DOHH2 (cell line): ENCODE data around the gene KANK3.
"Not testable (repeated sequence)": the region's sequence is repeated elsewhere in the genome, so short reads cannot be mapped to it uniquely, and the experiment has no call there.

Experiments
- H3F3A ChIP-seq: fragments of 200-600 bp; sonication (generic), shearing (Covaris generic); 2 replicates; pipeline ENCODE4 v1.6.0; 2016; ENCODE audit warnings: antibody characterized with exemption, mild to moderate bottlenecking; ENCODE audit not compliant: control insufficient read depth, insufficient read depth
- H3K27ac ChIP-seq: fragments of 200-600 bp; sonication (generic); 2 replicates; pipeline ENCODE4 v1.5.1; 2014; ENCODE audit warnings: low read depth, mild to moderate bottlenecking, low read length, moderate library complexity
- H3K27me3 ChIP-seq: fragments of 200-600 bp; sonication (generic); 2 replicates; pipeline ENCODE4 v1.6.1; 2014; ENCODE audit warnings: mild to moderate bottlenecking, low read length, mixed read lengths; ENCODE audit not compliant: control insufficient read depth
- H3K36me3 ChIP-seq: fragments of 200-600 bp; sonication (generic); 2 replicates; pipeline ENCODE4 v1.6.1; 2014; ENCODE audit warnings: mild to moderate bottlenecking, low read length, moderate library complexity, mixed read lengths; ENCODE audit not compliant: control insufficient read depth
- H3K4me1 ChIP-seq: fragments of 200-600 bp; sonication (generic); 2 replicates; pipeline ENCODE4 v1.6.1; 2014; ENCODE audit warnings: mild to moderate bottlenecking, low read length, mixed read lengths; ENCODE audit not compliant: control insufficient read depth
- H3K4me2 ChIP-seq: fragments of 200-600 bp; sonication (generic); 2 replicates; pipeline ENCODE4 v1.6.0; 2014; ENCODE audit warnings: mild to moderate bottlenecking, low read length, moderate library complexity
- H3K4me3 ChIP-seq: fragments of 200-600 bp; sonication (generic); 2 replicates; pipeline ENCODE4 v1.5.1; 2014; ENCODE audit warnings: mild to moderate bottlenecking, low read length, mixed read lengths
- H3K79me2 ChIP-seq: fragments of 200-600 bp; sonication (generic); 2 replicates; pipeline ENCODE4 v1.6.1; 2014; ENCODE audit warnings: mild to moderate bottlenecking, low read length, mixed read lengths; ENCODE audit not compliant: control insufficient read depth
- H3K9me2 ChIP-seq: fragments of 200-600 bp; sonication (generic); replicated peaks from 2 replicates; pipeline ENCODE4 v1.6.1; 2014; ENCODE audit warnings: mild to moderate bottlenecking, low read length, mixed read lengths; ENCODE audit not compliant: control insufficient read depth
- H3K9me3 ChIP-seq: fragments of 200-600 bp; sonication (generic); 2 replicates; pipeline ENCODE4 v1.6.1; 2014; ENCODE audit warnings: antibody characterized with exemption, low read length, mixed read lengths; ENCODE audit not compliant: control insufficient read depth, insufficient read depth
- H4K20me1 ChIP-seq: fragments of 200-600 bp; sonication (generic); 2 replicates; pipeline ENCODE4 v1.6.0; 2014; ENCODE audit warnings: low read depth, mild to moderate bottlenecking, antibody characterized with exemption, low read length, moderate library complexity; ENCODE audit not compliant: control insufficient read depth, insufficient read depth
- EZH2phosphoT487 ChIP-seq: fragments of 200-600 bp; sonication (generic); IDR thresholded peaks from 2 replicates; pipeline ENCODE4 v1.6.1; 2017; ENCODE audit warnings: borderline replicate concordance, mild to moderate bottlenecking, antibody characterized with exemption, low read length, moderate library complexity, mixed read lengths
- TF ChIP-seq, protein P1 (sequence below): fragments of 200-600 bp; sonication (generic); IDR thresholded peaks from one replicate; pipeline ENCODE4 v1.5.1; 2014; ENCODE audit warnings: antibody characterized with exemption, mild to moderate bottlenecking, low read depth, low read length; ENCODE audit not compliant: poor library complexity, severe bottlenecking

Gene KANK3

DNA sequence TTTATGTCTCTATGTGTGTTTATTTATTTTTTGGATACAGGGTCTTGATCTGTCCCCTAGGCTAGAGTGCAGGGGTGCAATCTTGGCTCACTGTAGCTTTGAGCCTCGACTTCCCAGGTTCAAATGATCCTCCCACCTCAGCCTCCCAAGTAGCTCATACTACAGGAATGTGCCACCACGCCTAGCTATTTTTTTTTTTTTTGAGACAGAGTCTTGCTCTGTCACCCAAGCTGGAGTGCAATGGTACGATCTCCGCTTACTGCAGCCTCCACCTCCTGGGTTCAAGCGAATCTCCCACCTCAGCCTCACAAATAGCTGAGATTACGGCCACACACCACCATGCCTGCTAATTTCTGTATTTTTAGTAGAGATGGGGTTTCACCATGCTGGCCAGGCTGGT lies 15.9 kb upstream of the KANK3 start:
- H3F3A ChIP-seq = no peaks in the 10 kb centered on the region
- peaks cover 18% of the 10 kb centered on the region for H3K27me3 ChIP-seq
- H3K9me2 ChIP-seq = no peaks in the 10 kb centered on the region
- no peaks in the 10 kb centered on the region for H3K36me3 ChIP-seq
- no peak for TF ChIP-seq EZH2phosphoT487
- TF ChIP-seq, protein P1, sequence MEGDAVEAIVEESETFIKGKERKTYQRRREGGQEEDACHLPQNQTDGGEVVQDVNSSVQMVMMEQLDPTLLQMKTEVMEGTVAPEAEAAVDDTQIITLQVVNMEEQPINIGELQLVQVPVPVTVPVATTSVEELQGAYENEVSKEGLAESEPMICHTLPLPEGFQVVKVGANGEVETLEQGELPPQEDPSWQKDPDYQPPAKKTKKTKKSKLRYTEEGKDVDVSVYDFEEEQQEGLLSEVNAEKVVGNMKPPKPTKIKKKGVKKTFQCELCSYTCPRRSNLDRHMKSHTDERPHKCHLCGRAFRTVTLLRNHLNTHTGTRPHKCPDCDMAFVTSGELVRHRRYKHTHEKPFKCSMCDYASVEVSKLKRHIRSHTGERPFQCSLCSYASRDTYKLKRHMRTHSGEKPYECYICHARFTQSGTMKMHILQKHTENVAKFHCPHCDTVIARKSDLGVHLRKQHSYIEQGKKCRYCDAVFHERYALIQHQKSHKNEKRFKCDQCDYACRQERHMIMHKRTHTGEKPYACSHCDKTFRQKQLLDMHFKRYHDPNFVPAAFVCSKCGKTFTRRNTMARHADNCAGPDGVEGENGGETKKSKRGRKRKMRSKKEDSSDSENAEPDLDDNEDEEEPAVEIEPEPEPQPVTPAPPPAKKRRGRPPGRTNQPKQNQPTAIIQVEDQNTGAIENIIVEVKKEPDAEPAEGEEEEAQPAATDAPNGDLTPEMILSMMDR = no peak
- H3K27ac ChIP-seq = no peak overlapping the region
- no peaks in the 10 kb centered on the region for H3K4me1 ChIP-seq
- no peaks in the 10 kb centered on the region for H3K9me3 ChIP-seq
- H4K20me1 ChIP-seq = no peaks in the 10 kb centered on the region
- no peaks in the 10 kb centered on the region for H3K79me2 ChIP-seq
- no peak overlapping the region for H3K4me2 ChIP-seq
- no peak overlapping the region for H3K4me3 ChIP-seq

DNA sequence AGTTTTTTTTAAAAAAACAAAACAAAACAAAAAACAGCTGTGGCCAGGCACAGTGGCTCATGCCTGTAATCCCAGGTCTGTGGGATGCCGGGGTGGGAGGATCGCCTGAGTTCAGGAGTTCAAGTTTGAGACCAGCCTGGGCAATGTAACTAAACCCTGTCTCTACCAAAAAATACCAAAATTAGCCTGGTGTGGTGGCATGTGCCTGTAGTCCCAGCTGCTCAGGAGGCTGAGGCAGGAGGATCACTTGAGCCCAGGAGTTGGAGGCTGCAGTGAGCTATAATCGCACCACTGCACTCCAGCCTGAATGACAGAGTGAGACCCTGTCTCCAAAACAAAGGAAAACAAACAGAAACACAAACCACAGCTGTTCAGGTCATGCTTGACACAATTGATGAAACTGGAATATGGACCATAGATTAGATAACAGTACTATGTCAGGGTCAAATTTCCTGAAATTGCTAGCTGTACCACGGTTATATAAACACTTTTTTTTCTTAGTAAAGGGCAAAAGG lies 14.0 kb upstream of the KANK3 start:
- Histone ChIP-seq H3K4me3 (no peak overlapping the region), H4K20me1 (no peaks in the 10 kb centered on the region), H3K27ac (no peak overlapping the region), H3K4me2 (no peak overlapping the region), H3K4me1 (no peaks in the 10 kb centered on the region), H3K36me3 (no peaks in the 10 kb centered on the region), H3F3A (no peaks in the 10 kb centered on the region), H3K27me3 (peaks cover 7% of the 10 kb centered on the region; the same call in 1 of the 2 replicates), H3K9me3 (no peaks in the 10 kb centered on the region), H3K9me2 (no peaks in the 10 kb centered on the region), H3K79me2 (no peaks in the 10 kb centered on the region)
- TF ChIP-seq, protein P1 = no peak
- TF ChIP-seq EZH2phosphoT487 = no peak

DNA sequence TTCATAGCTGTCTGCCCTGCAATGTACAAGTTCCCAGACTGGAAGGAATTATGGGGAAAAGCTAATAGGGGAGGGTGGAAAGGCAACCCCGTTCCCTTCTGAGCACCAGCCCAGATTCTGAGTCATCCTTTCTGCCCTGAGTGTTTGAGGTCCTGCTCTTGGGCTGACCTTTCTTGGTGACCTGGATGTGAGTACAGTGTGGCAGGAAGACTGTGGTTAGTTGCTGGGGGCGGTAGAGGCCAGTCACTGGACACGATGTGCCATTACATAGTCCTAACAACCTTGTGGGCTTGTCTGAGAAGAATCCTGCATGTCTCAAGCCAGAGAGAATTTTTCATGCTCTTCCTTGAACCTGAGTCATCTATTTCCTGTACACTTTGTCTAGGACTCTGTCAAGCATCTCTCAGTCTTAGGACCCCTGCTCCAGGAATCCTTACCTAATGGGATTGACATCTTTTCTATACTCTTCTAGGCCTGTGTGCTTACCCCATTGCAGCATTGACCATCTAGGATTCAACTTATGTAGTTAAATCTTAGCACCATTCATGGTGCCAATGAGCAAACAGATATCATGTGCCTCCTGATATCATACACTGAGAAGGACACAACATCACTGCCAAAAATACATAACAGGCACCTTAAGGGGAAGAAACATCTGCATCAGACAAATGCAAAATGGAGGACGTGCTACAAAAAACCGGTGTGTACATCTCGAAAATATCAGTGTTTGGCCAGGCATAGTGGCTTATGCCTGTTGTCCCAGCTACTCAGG lies 12.8 kb upstream of the KANK3 start:
- Histone ChIP-seq H3K9me3 (no peaks in the 10 kb centered on the region), H4K20me1 (no peaks in the 10 kb centered on the region), H3K27me3 (peaks cover 11% of the 10 kb centered on the region), H3K36me3 (no peaks in the 10 kb centered on the region), H3F3A (no peaks in the 10 kb centered on the region), H3K4me3 (no peak overlapping the region), H3K4me2 (no peak overlapping the region), H3K79me2 (no peaks in the 10 kb centered on the region), H3K4me1 (no peaks in the 10 kb centered on the region), H3K9me2 (no peaks in the 10 kb centered on the region), H3K27ac (no peak overlapping the region)
- TF ChIP-seq, protein P1 = no peak
- no peak for TF ChIP-seq EZH2phosphoT487

DNA sequence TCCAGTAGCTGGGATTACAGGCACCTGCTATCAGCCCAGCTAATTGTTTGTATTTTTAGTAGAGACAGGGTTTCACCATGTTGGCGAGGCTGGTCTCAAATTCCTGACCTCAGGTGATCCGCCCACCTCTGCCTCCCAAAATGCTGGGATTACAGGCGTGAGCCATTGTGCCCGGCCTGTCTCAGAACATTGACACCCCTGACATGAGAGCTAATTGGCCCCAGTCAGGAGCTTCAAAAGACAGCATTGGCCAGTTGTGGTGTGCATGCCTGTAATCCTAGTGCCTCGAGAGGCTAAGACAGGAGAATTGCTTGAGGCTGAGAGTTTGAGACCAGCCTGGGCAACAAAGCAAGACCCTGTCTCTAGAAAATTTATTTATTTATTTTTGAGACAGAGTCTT lies 9.8 kb upstream of the KANK3 start:
- not testable (repeated sequence) for H3K9me2 ChIP-seq, H3K4me2 ChIP-seq, H3F3A ChIP-seq, H3K4me3 ChIP-seq, H3K79me2 ChIP-seq, H4K20me1 ChIP-seq, H3K4me1 ChIP-seq, H3K9me3 ChIP-seq, H3K36me3 ChIP-seq, H3K27ac ChIP-seq
- H3K27me3 ChIP-seq = peaks cover 11% of the 10 kb centered on the region
